GM23338 (cell line): Measurements from ENCODE around the gene SULF2. TPM values are rescaled to one million over a fixed set of nuclear protein-coding genes. Genes with fewer than 3 reads are reported as not detected.
A peak's percentile ranks its signal among the peaks of the same experiment; 100 is the strongest.

ENCODE experiments used
- ATAC-seq: fragments of 200-7000 bp; cut with Tn5 transposase; 3 replicates; pipeline ENCODE4 v1.9.1; 2020
- DNase-seq: peaks from one replicate; pipeline ENCODE4 v3.0.0-alpha.2; 2015; ENCODE audit warnings: low spot score
- H2AFZ ChIP-seq: fragments of 200-600 bp; sonication (generic); 2 replicates; pipeline ENCODE4 v1.8.0; 2016; ENCODE audit warnings: antibody characterized with exemption, mild to moderate bottlenecking, moderate library complexity
- H3F3A ChIP-seq: fragments of 200-600 bp; sonication (generic); replicated peaks from 2 replicates; pipeline ENCODE4 v1.8.0; 2017; ENCODE audit warnings: antibody characterized with exemption, mixed run types, low read depth
- H3K27ac ChIP-seq: fragments of 200-600 bp; sonication (generic); 2 replicates; pipeline ENCODE4 v1.6.1; 2016; ENCODE audit warnings: low read depth
- H3K27me3 ChIP-seq: fragments of 200-600 bp; sonication (generic); 2 replicates; pipeline ENCODE4 v1.8.0; 2016; ENCODE audit warnings: mild to moderate bottlenecking, mixed run types, moderate library complexity; ENCODE audit not compliant: insufficient read depth
- H3K36me3 ChIP-seq: fragments of 200-600 bp; sonication (generic); 2 replicates; pipeline ENCODE4 v1.8.0; 2016; ENCODE audit warnings: mild to moderate bottlenecking; ENCODE audit not compliant: insufficient read depth
- H3K4me1 ChIP-seq: fragments of 200-600 bp; sonication (generic); 2 replicates; pipeline ENCODE4 v1.8.0; 2016; ENCODE audit warnings: mild to moderate bottlenecking, moderate library complexity; ENCODE audit not compliant: insufficient read depth
- H3K4me2 ChIP-seq: fragments of 200-600 bp; sonication (generic); 2 replicates; pipeline ENCODE4 v1.7.1; 2017; ENCODE audit warnings: mixed run types
- H3K4me3 ChIP-seq: fragments of 200-600 bp; sonication (generic); 2 replicates; pipeline ENCODE4 v1.6.1; 2016; ENCODE audit warnings: mixed run types
- H3K79me2 ChIP-seq: fragments of 200-600 bp; sonication (generic); replicated peaks from 2 replicates; pipeline ENCODE4 v1.8.0; 2017; ENCODE audit warnings: mild to moderate bottlenecking; ENCODE audit not compliant: insufficient read depth
- H3K9me2 ChIP-seq: fragments of 200-600 bp; sonication (generic); 2 replicates; pipeline ENCODE4 v1.8.0; 2017; ENCODE audit not compliant: insufficient read depth
- H4K20me1 ChIP-seq: fragments of 200-600 bp; sonication (generic); replicated peaks from 2 replicates; pipeline ENCODE4 v1.8.0; 2017; ENCODE audit warnings: mild to moderate bottlenecking; ENCODE audit not compliant: insufficient read depth
- H3K27ac Mint-ChIP-seq: 2 replicates; pipeline ENCODE4 v1.8.0; 2020; ENCODE audit warnings: inconsistent platforms, mild to moderate bottlenecking, moderate library complexity, mixed read lengths
- H3K27me3 Mint-ChIP-seq: 3 replicates; pipeline ENCODE4 v1.8.0; 2022; ENCODE audit warnings: low read depth, mild to moderate bottlenecking, moderate library complexity, mixed read lengths, inconsistent platforms; ENCODE audit not compliant: insufficient read depth, poor library complexity
- H3K36me3 Mint-ChIP-seq: 3 replicates; pipeline ENCODE4 v1.8.0; 2021; ENCODE audit warnings: low read depth, mild to moderate bottlenecking, inconsistent platforms, moderate library complexity, mixed read lengths
- H3K4me1 Mint-ChIP-seq: 3 replicates; pipeline ENCODE4 v1.8.0; 2020; ENCODE audit warnings: mild to moderate bottlenecking, inconsistent platforms, mixed read lengths
- H3K4me3 Mint-ChIP-seq: 3 replicates; pipeline ENCODE4 v1.8.0; 2021; ENCODE audit warnings: moderate library complexity, mild to moderate bottlenecking, inconsistent platforms, mixed read lengths
- H3K9me3 Mint-ChIP-seq: 3 replicates; pipeline ENCODE4 v1.8.0; 2020; ENCODE audit warnings: moderate library complexity, mild to moderate bottlenecking, inconsistent platforms, mixed read lengths
- CREB1 ChIP-seq: fragments of 250-450 bp; sonication (Bioruptor Pico); IDR thresholded peaks from 2 replicates; pipeline ENCODE4 v1.5.0; 2020; ENCODE audit warnings: low read depth, mild to moderate bottlenecking, moderate library complexity
- ETS1 ChIP-seq: IDR thresholded peaks from 2 replicates; pipeline ENCODE4 v1.6.1; 2016; ENCODE audit warnings: antibody characterized with exemption
- EZH2 ChIP-seq: fragments of 200-600 bp; sonication (generic); IDR thresholded peaks from one replicate; pipeline ENCODE4 v1.8.0; 2017; ENCODE audit warnings: antibody characterized with exemption, mild to moderate bottlenecking, low read depth; ENCODE audit not compliant: unreplicated experiment
- EZH2phosphoT487 ChIP-seq: fragments of 200-600 bp; sonication (generic); IDR thresholded peaks from one replicate; pipeline ENCODE4 v1.8.1; 2018; ENCODE audit warnings: antibody characterized with exemption; ENCODE audit not compliant: unreplicated experiment
- JUNB ChIP-seq: IDR thresholded peaks from one replicate; pipeline ENCODE4 v1.6.1; 2016; ENCODE audit warnings: antibody characterized with exemption; ENCODE audit not compliant: unreplicated experiment
- NANOG ChIP-seq: IDR thresholded peaks from 2 replicates; pipeline ENCODE4 v1.6.1; 2016; ENCODE audit warnings: antibody characterized with exemption, borderline replicate concordance
- POLR2AphosphoS5 ChIP-seq: IDR thresholded peaks from 2 replicates; pipeline ENCODE4 v1.6.1; 2016; ENCODE audit warnings: antibody characterized with exemption, low read depth
- STAT1 ChIP-seq: IDR thresholded peaks from one replicate; pipeline ENCODE4 v1.6.1; 2016; ENCODE audit warnings: antibody characterized with exemption; ENCODE audit not compliant: unreplicated experiment
- ZNF114 ChIP-seq: fragments of 250-450 bp; sonication (Bioruptor Pico); IDR thresholded peaks from 2 replicates; pipeline ENCODE4 v1.5.0; 2020; ENCODE audit warnings: mild to moderate bottlenecking, moderate library complexity
- ZNF331 ChIP-seq: fragments of 250-450 bp; sonication (Bioruptor Pico); IDR thresholded peaks from 2 replicates; pipeline ENCODE4 v1.5.0; 2020; ENCODE audit warnings: low read depth, mild to moderate bottlenecking, moderate library complexity
- ZNF462 ChIP-seq: fragments of 250-450 bp; sonication (Bioruptor Pico); IDR thresholded peaks from 2 replicates; pipeline ENCODE4 v1.5.0; 2020; ENCODE audit warnings: mild to moderate bottlenecking, moderate library complexity
- polyA plus RNA-seq: library from polyadenylated mRNA; unstranded; fragments of >200 nt; fragmentation: Nextera tagmentation; extraction: Ambion mirVana; gene quantifications from 2 replicates; pipeline ENCODE4 v1.2.1, GENCODE V29; 2016
- total RNA-seq: library from RNA; depleted of rRNA; stranded (reverse); fragments of >200 nt; shearing (Covaris generic); gene quantifications from 2 replicates; pipeline ENCODE4 v1.2.3, GENCODE V29; 2014
- TF ChIP-seq, protein P1 (sequence below), 2 experiments: fragments of 200-600 bp in 1 of 2; sonication (generic) in 1 of 2; conservative IDR thresholded peaks; 2 replicates each; pipeline versions ENCODE4 v1.5.1 to v1.6.1; 2016 to 2017; ENCODE audit warnings: antibody characterized with exemption in 2 of 2, low read depth in 2 of 2, mild to moderate bottlenecking in 2 of 2, moderate library complexity in 1 of 2
- TF ChIP-seq, protein P2 (sequence below): IDR thresholded peaks from one replicate; pipeline ENCODE4 v1.6.1; 2018; ENCODE audit warnings: antibody characterized with exemption; ENCODE audit not compliant: unreplicated experiment

SULF2 gene
- total and polyA plus RNA-seq, 2 experiments from 2014 or later: 9.5 to 20.7 TPM

DNA sequence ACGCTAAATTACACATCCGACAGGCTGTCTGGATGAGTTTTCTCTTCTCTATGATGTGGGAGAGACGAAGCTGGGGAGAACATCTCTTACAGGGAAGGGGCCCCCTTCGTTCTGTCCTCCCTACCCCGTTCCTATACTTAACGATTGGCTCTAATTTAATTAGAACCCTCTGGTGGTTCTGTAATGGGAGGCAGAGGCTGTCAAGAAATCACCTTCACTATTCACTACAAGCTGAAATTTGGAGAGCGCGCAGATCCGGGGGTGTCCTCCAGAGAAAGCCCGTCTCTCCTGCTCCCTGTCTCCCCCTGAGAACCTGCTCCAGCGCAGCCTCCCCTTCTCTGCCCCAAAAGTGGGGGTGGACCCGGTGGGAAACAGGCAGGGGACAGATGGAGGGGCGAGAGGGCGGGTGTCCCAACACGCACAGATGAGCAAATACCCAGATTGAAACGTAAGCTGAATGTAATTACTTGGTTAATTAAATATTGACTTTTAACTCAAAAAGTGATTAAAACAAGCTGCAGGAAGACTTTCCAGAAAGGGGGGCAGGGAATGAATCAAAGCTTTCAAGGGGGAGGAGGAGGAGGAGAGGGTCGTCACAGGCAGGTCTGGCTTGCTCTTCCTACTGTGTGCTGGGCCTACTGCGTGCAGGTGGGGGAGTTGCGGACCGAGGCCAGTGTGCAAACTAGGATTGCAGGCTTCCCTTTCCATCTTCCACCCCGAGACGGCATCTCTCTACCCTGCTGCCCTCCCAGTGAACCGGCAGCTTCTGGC lies 1.3 kb downstream of the SULF2 start:
- no peaks in the 10 kb centered on the region for H3K9me2 ChIP-seq
- H4K20me1 ChIP-seq: no peaks in the 10 kb centered on the region
- H3K4me3 ChIP-seq: peak overlapping the region; percentile 82
- DNase-seq (no peak), ATAC-seq (no peak)
- peak overlapping the region; percentile 93 for H2AFZ ChIP-seq
- H3K79me2 ChIP-seq: no peaks in the 10 kb centered on the region
- Mint-ChIP-seq H3K27ac (no peak overlapping the region), H3K4me3 (peak overlapping the region; percentile 78), H3K27me3 (peaks cover 27% of the 10 kb centered on the region), H3K9me3 (no peaks in the 10 kb centered on the region), H3K4me1 (peaks cover 23% of the 10 kb centered on the region), H3K36me3 (no peaks in the 10 kb centered on the region; the same call in 2 of the 3 replicates)
- H3K27ac ChIP-seq: no peak overlapping the region
- H3K36me3 ChIP-seq: no peaks in the 10 kb centered on the region
- peaks cover 48% of the 10 kb centered on the region for H3K27me3 ChIP-seq
- peaks cover 12% of the 10 kb centered on the region; the same call in 1 of the 2 replicates for H3K4me1 ChIP-seq
- peak overlapping the region; percentile 93 for H3K4me2 ChIP-seq
- no peak for TF ChIP-seq ZNF462 (CRISPR knock-in tag)
- no peak for TF ChIP-seq ZNF331 (CRISPR knock-in tag)
- no peak for TF ChIP-seq NANOG
- TF ChIP-seq EZH2phosphoT487: no peak
- TF ChIP-seq ZNF114: no peak
- no peak for TF ChIP-seq ETS1
- TF ChIP-seq CREB1 (CRISPR knock-in tag): no peak
- no peak for TF ChIP-seq POLR2AphosphoS5
- TF ChIP-seq, protein P1, sequence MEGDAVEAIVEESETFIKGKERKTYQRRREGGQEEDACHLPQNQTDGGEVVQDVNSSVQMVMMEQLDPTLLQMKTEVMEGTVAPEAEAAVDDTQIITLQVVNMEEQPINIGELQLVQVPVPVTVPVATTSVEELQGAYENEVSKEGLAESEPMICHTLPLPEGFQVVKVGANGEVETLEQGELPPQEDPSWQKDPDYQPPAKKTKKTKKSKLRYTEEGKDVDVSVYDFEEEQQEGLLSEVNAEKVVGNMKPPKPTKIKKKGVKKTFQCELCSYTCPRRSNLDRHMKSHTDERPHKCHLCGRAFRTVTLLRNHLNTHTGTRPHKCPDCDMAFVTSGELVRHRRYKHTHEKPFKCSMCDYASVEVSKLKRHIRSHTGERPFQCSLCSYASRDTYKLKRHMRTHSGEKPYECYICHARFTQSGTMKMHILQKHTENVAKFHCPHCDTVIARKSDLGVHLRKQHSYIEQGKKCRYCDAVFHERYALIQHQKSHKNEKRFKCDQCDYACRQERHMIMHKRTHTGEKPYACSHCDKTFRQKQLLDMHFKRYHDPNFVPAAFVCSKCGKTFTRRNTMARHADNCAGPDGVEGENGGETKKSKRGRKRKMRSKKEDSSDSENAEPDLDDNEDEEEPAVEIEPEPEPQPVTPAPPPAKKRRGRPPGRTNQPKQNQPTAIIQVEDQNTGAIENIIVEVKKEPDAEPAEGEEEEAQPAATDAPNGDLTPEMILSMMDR (conservative IDR thresholded peaks at IDR 0.05; ENCODE audit: low read depth in 2 of 2): no peak
- no peak for TF ChIP-seq STAT1
- TF ChIP-seq, protein P2, sequence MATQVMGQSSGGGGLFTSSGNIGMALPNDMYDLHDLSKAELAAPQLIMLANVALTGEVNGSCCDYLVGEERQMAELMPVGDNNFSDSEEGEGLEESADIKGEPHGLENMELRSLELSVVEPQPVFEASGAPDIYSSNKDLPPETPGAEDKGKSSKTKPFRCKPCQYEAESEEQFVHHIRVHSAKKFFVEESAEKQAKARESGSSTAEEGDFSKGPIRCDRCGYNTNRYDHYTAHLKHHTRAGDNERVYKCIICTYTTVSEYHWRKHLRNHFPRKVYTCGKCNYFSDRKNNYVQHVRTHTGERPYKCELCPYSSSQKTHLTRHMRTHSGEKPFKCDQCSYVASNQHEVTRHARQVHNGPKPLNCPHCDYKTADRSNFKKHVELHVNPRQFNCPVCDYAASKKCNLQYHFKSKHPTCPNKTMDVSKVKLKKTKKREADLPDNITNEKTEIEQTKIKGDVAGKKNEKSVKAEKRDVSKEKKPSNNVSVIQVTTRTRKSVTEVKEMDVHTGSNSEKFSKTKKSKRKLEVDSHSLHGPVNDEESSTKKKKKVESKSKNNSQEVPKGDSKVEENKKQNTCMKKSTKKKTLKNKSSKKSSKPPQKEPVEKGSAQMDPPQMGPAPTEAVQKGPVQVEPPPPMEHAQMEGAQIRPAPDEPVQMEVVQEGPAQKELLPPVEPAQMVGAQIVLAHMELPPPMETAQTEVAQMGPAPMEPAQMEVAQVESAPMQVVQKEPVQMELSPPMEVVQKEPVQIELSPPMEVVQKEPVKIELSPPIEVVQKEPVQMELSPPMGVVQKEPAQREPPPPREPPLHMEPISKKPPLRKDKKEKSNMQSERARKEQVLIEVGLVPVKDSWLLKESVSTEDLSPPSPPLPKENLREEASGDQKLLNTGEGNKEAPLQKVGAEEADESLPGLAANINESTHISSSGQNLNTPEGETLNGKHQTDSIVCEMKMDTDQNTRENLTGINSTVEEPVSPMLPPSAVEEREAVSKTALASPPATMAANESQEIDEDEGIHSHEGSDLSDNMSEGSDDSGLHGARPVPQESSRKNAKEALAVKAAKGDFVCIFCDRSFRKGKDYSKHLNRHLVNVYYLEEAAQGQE: no peak
- TF ChIP-seq JUNB: no peak
- no peak for TF ChIP-seq EZH2
- 0 out of 2 replicates have a peak, but pooled peaks cover 3% of the 10 kb centered on the region for H3F3A ChIP-seq
